ENCODE measurements around the gene WFS1. TPM values are rescaled to one million over a fixed set of nuclear protein-coding genes. Genes with fewer than 3 reads are reported as not detected.

The WFS1 gene
- total RNA-seq, 4 donors from 2014 or later: 124 to 174 (median 132) TPM

DNA sequence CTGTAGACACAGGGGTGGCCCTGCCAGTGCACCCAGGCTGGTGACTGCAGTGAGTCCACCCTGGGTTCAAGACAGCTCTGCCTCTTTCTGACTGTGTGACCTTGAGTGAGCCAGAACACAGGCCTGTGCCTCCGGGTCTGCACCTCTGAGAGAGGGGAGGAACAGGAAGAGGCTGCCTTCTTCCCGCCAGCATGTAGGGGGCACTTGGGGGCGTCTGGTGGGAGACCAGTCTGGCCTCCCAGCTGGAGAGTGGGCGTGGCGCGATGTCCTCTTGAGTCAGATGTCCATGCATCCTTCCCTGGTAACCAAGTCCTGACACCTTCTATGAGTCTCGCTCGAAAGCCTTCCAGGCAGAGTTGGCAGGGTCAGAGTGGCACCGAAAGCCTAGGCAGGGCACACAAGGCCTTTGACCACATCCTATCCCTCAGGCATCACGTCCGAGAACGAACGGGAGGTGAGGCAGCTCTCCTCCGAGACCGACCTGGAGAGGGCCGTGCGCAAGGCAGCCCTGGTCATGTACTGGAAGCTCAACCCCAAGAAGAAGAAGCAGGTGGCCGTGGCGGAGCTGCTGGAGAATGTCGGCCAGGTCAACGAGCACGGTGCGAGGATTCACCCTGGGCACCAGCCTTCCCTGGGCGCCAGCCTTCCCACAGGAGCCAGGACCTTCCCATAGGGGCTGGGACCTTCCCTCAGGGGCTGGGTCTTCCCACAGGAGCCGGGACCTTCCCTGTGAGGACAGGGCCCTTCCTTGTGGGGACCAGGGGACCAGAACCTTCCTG lies 21.3 kb downstream of the WFS1 start:
- H3K4me3 ChIP-seq (replicated peaks in 1 of 3): no peak overlapping the region
- 91 to 97% methylated on average over 16 to 22 of the region's 25 CpGs for WGBS, 2 donors
- intact Hi-C loops (cut with DNase I): no loop called here
- TF ChIP-seq POLR2A (IDR thresholded peaks at IDR 0.05) (no peak), CTCF (IDR thresholded peaks at IDR 0.05) (no peak)
- H3K27ac ChIP-seq: no peak overlapping the region
- H3K9me3 ChIP-seq: no peaks in the 10 kb centered on the region
- peaks cover 3 to 7% of the 10 kb centered on the region in 2 donors for H3K4me1 ChIP-seq
- H3K36me3 ChIP-seq: peaks cover 78 to 79% of the 10 kb centered on the region in 2 donors
- no peaks in the 10 kb centered on the region for H3K27me3 ChIP-seq
- no peak for DNase-seq

GRCh38 chr4:6291784-6292297 lies 22.2 kb downstream of the WFS1 start:
- no peak for TF ChIP-seq CTCF (IDR thresholded peaks at IDR 0.05)
- TF ChIP-seq POLR2A (IDR thresholded peaks at IDR 0.05): no peak
- WGBS, 2 donors: 67 to 90% methylated on average over 1 to 17 of the region's 21 CpGs
- Histone ChIP-seq H3K27ac (no peak overlapping the region), H3K4me3 (replicated peaks in 1 of 3) (no peak overlapping the region), H3K27me3 (no peaks in the 10 kb centered on the region), H3K9me3 (no peaks in the 10 kb centered on the region), H3K4me1 (peaks cover 3 to 7% of the 10 kb centered on the region in 2 donors), H3K36me3 (peaks cover 84% of the 10 kb centered on the region in 2 donors)
- intact Hi-C loops (cut with DNase I): no loop called here
- no peak for DNase-seq

- WGBS, 2 donors: 81 to 90% methylated on average over 13 of the region's 13 CpGs
- no peaks in the 10 kb centered on the region for H3K9me3 ChIP-seq
- H3K27me3 ChIP-seq: no peaks in the 10 kb centered on the region
- no peak for DNase-seq
- no peak overlapping the region for H3K4me3 ChIP-seq (replicated peaks in 1 of 3)
- no peak for TF ChIP-seq POLR2A (IDR thresholded peaks at IDR 0.05)
- TF ChIP-seq CTCF (IDR thresholded peaks at IDR 0.05): no peak
- intact Hi-C loops (cut with DNase I): no loop called here
- H3K4me1 ChIP-seq: peaks cover 0 to 1% of the 10 kb centered on the region in 2 donors
- H3K27ac ChIP-seq: no peak overlapping the region
- peaks cover 85 to 86% of the 10 kb centered on the region in 2 donors for H3K36me3 ChIP-seq
Measured at GRCh38 chr4:6292376-6293096, 22.9 kb downstream of the WFS1 start.

- Histone ChIP-seq H3K4me1 (no peaks in the 10 kb centered on the region), H3K27ac (no peak overlapping the region), H3K36me3 (peaks cover 81 to 87% of the 10 kb centered on the region in 2 donors), H3K27me3 (no peaks in the 10 kb centered on the region), H3K9me3 (no peaks in the 10 kb centered on the region), H3K4me3 (replicated peaks in 1 of 3) (no peak overlapping the region)
- intact Hi-C loops (cut with DNase I): no loop called here
- TF ChIP-seq CTCF (IDR thresholded peaks at IDR 0.05) (no peak), POLR2A (IDR thresholded peaks at IDR 0.05) (no peak)
- no peak for DNase-seq
- 89 to 90% methylated on average over 7 to 8 of the region's 8 CpGs for WGBS, 2 donors
Measured at GRCh38 chr4:6293097-6293445, 23.4 kb downstream of the WFS1 start.

DNA sequence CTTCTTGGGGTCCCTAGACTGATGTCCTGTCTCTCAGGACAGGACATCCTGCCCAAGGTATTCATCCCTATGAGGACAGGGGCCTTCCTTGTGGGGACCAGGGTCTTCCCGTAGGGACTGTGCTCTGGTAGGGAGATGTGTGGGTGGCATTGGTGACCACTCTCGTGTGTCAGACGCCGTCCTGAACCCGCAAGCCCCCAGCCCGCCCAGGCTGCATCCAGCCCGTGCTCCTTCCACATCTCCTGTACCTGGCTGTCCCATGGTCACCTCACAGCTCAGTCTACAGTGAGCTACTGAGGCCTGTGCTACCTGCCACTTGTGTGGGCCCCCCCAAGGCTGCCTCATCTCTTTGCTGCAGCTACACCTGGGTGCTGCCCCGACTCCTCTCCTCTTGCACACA lies 24.0 kb downstream of the WFS1 start:
- H3K36me3 ChIP-seq: peaks cover 78 to 87% of the 10 kb centered on the region in 2 donors
- no peak for DNase-seq
- TF ChIP-seq POLR2A (IDR thresholded peaks at IDR 0.05) (no peak), CTCF (IDR thresholded peaks at IDR 0.05) (no peak)

More for the DNA sequence above, 24.0 kb downstream of the WFS1 start:
- Histone ChIP-seq H3K9me3 (no peaks in the 10 kb centered on the region), H3K4me3 (replicated peaks in 1 of 3) (no peak overlapping the region), H3K27me3 (no peaks in the 10 kb centered on the region), H3K4me1 (no peaks in the 10 kb centered on the region), H3K27ac (no peak overlapping the region)
- 96 to 98% methylated on average over 6 to 8 of the region's 8 CpGs for WGBS, 2 donors
- intact Hi-C loops (cut with DNase I): no loop called here

All from thyroid gland (tissue), 4 donors.